ENCODE results near the gene NPTXR.

Gene NPTXR

DNA sequence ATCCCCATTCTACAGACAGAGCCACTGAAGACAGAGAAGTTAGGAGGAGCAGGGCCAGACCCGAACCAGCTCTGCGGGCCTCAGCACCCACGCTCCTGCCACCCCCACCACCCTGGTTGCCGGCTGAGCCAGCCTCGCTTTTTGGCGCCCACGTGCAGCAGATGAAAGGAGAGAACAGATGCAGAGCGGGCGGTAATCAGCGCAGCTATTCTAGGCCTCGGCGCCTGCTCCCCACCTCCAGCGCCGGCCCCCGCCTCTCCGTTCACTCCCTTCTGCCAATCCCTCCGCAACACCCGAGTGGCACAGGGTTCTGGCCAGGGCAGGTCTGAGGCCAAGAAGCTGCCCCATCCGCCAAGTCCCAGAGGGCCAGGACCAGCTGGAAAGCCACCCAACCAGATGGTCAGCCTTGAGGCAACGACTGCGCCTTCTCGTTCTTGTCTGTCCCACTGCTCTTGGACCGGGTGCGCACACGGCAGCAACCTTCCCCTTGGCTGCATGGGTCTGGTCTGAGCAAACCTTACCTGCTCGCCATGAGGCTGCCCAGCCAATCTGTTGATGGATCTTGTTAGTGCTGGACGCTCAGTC, 66.6 kb downstream of the NPTXR start:
- TF ChIP-seq, protein P1, sequence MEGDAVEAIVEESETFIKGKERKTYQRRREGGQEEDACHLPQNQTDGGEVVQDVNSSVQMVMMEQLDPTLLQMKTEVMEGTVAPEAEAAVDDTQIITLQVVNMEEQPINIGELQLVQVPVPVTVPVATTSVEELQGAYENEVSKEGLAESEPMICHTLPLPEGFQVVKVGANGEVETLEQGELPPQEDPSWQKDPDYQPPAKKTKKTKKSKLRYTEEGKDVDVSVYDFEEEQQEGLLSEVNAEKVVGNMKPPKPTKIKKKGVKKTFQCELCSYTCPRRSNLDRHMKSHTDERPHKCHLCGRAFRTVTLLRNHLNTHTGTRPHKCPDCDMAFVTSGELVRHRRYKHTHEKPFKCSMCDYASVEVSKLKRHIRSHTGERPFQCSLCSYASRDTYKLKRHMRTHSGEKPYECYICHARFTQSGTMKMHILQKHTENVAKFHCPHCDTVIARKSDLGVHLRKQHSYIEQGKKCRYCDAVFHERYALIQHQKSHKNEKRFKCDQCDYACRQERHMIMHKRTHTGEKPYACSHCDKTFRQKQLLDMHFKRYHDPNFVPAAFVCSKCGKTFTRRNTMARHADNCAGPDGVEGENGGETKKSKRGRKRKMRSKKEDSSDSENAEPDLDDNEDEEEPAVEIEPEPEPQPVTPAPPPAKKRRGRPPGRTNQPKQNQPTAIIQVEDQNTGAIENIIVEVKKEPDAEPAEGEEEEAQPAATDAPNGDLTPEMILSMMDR (IDR thresholded peaks at IDR 0.05; ENCODE audit: low read depth, low read length, missing control alignments) = no peak
- in situ Hi-C loops (cut with HindIII; ENCODE audit: low sequenced_read_pairs) = no loop called here
- no peak for DNase-seq (ENCODE audit: low read depth)
- no peak overlapping the region for H3K4me3 ChIP-seq (ENCODE audit: low read depth, low read length)

DNA sequence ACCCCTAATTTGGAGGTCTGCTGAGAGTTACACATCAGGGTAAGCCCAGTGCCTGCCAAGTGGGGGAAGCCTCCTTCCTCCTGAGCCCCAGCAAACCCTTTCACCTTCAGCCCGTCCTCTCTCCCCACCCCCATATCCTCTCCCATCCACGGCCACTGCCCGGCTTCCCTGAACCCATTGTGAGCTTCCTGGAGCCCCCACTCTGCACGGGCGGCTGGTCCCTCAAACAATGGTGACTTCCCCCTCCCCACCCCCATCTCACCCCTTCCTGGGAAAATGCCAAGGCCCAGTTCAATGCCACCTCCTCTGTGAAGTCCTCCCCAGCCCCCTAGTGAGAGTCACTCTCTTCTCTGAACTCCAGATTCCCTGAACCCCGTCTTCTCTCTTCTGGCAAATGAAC, 67.7 kb downstream of the NPTXR start:
- H3K4me3 ChIP-seq (ENCODE audit: low read depth, low read length) = no peak overlapping the region
- in situ Hi-C loops (cut with HindIII; ENCODE audit: low sequenced_read_pairs) = no loop called here
- no peak for DNase-seq (ENCODE audit: low read depth)
- TF ChIP-seq, protein P1 (IDR thresholded peaks at IDR 0.05; ENCODE audit: low read depth, low read length, missing control alignments) = no peak

DNA sequence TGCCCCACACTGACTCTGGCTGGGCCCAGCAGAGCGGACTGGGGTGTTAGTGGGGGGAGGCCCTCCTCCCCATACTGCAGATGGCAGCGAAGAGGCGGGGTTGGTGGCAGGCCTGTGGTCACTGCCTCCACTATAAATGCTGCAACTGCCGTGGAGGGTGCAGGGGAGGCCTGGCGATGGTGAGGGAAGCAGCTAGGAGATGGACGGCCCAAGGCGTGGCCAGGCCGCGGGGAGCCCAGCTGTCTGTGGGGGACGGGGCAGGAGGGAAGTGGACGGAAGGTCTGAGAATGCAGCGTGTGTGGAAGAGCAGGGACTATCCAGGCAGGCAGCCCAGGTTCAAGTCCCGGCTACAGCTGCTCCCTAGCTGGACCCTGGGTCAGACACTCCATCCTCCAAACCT, 68.2 kb downstream of the NPTXR start:
- no peak for DNase-seq (ENCODE audit: low read depth)
- in situ Hi-C loops (cut with HindIII; ENCODE audit: low sequenced_read_pairs) = no loop called here
- H3K4me3 ChIP-seq (ENCODE audit: low read depth, low read length) = no peak overlapping the region
- TF ChIP-seq, protein P1 (IDR thresholded peaks at IDR 0.05; ENCODE audit: low read depth, low read length, missing control alignments) = no peak

DNA sequence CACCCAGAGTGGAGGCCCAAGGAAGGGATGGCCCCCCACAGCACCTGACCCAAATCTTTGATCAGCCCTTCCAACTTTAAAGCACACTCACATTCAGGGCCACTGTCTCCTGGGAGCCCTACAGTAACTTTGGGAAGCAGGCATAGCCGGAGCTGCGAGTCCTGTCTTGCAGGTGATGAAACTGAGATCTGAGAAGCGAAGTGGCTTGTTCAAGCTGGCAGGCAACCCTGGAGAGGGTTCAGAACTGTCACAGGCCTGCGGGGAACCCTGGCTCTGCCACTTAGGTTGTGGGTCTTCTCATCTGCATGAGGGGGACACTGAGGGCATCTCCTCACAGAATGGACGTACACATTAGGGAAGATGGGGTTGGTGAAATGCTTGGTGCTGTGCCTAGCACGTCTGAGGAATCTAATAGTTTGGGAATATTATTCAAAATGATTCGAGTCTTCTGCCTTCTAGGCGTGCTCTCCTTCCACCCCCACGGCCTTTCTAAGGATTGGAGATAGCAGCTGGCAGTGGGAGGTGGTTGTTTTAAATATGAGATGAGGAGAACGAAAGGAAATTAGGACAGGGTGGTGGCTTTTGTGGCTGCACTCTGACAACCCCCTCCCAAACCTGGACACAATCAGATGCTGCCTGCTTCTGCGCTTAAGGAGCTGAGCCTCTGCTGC, 69.2 kb downstream of the NPTXR start:
- no peak overlapping the region for H3K4me3 ChIP-seq (ENCODE audit: low read depth, low read length)
- in situ Hi-C loops (cut with HindIII; ENCODE audit: low sequenced_read_pairs) = no loop called here
- no peak for DNase-seq (ENCODE audit: low read depth)

DNA sequence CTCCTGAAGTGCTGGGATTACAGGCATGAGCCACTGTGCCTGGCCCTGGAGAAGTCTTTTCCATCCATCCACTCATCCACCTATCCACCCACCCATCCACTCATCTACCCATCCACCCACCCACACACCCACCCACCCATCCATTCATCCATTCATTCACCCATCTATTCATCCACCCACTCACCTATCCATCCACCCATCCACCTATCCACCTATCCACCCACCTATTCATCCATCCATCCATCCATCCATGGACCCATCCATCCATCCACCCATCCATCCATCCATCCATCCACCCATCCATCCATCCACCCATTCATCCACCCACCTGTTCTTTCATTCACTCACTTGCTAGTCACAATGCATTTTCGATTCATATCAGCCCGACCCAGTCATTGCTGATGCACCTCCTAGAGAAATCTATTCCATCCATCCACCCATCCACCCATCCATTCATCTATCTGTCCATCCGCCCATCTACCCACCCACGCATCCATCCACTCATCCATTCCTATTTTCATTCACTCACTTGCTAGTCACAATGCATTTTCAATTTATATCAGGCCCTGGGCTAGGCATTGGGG, 70.4 kb downstream of the NPTXR start:
- in situ Hi-C loops (cut with HindIII; ENCODE audit: low sequenced_read_pairs) = no loop called here
- TF ChIP-seq, protein P1 (IDR thresholded peaks at IDR 0.05; ENCODE audit: low read depth, low read length, missing control alignments) = no peak

More for the DNA sequence above, 69.2 kb downstream of the NPTXR start:
- TF ChIP-seq, protein P1 (IDR thresholded peaks at IDR 0.05; ENCODE audit: low read depth, low read length, missing control alignments) = no peak

DNA sequence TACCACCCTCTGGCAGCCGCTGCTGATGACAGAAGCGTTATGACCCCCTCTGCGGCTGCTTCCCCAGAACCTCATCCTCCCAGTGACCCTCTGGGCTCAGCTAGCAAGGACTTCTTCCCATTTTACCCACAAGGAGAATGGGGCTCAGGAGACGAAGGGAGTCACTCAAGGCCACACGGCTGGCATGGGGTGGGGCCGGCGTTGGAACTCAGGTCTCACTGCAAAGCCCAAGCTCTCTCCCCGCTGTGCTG, 71.3 kb downstream of the NPTXR start:
- in situ Hi-C loops (cut with HindIII; ENCODE audit: low sequenced_read_pairs) = no loop called here
- no peak overlapping the region for H3K4me3 ChIP-seq (ENCODE audit: low read depth, low read length)
- no peak for DNase-seq (ENCODE audit: low read depth)
- TF ChIP-seq, protein P1 (IDR thresholded peaks at IDR 0.05; ENCODE audit: low read depth, low read length, missing control alignments) = no peak

More for the DNA sequence above, 70.4 kb downstream of the NPTXR start:
- no peak for DNase-seq (ENCODE audit: low read depth)
- no peak overlapping the region for H3K4me3 ChIP-seq (ENCODE audit: low read depth, low read length)

All from astrocyte of the cerebellum (primary cell).